Spleen (tissue), 11 donors: ENCODE results near the gene KANK2. TPM values are rescaled to one million over a fixed set of nuclear protein-coding genes. Genes with fewer than 3 reads are reported as not detected.
A peak's percentile ranks its signal among the peaks of the same experiment; 100 is the strongest.

Source experiments
- DNase-seq: peaks from one replicate; pipeline ENCODE4 v3.0.0-alpha.2; 2020
- H3K27ac ChIP-seq, 8 donors: fragments of 200-600 bp; sonication (generic) in 7 of 8; 1 replicate in 4 of 8; 2 replicates in 4 of 8; pipeline versions ENCODE4 v1.5.0 to v1.8.0; 2016 to 2021; ENCODE audit warnings: inconsistent platforms in 4 of 8, mild to moderate bottlenecking in 4 of 8, moderate library complexity in 1 of 8
- H3K27me3 ChIP-seq, 7 donors: fragments of 200-600 bp; sonication (generic) in 6 of 7; replicated peaks in 1 of 7; 1 replicate in 4 of 7; 2 replicates in 3 of 7; pipeline versions ENCODE4 v1.5.0 to v1.8.0; 2016 to 2021; ENCODE audit warnings: inconsistent platforms in 3 of 7, mild to moderate bottlenecking in 1 of 7
- H3K36me3 ChIP-seq, 6 donors: fragments of 200-600 bp; sonication (generic) in 5 of 6; 1 replicate in 4 of 6; 2 replicates in 2 of 6; pipeline versions ENCODE4 v1.5.0 to v1.8.0; 2016 to 2021; ENCODE audit warnings: inconsistent platforms in 2 of 6
- H3K4me1 ChIP-seq, 6 donors: fragments of 200-600 bp; sonication (generic) in 5 of 6; 1 replicate in 3 of 6; 2 replicates in 3 of 6; pipeline versions ENCODE4 v1.5.0 to v1.8.0; 2016 to 2021; ENCODE audit warnings: inconsistent platforms in 3 of 6
- H3K4me3 ChIP-seq, 8 donors: fragments of 200-600 bp; sonication (generic) in 7 of 8; 1 replicate in 4 of 8; 2 replicates in 4 of 8; pipeline versions ENCODE4 v1.5.0 to v1.8.0; 2016 to 2021; ENCODE audit warnings: inconsistent platforms in 4 of 8, mild to moderate bottlenecking in 4 of 8, moderate library complexity in 2 of 8
- H3K9me3 ChIP-seq, 8 donors: fragments of 200-600 bp; sonication (generic) in 7 of 8; 1 replicate in 4 of 8; 2 replicates in 4 of 8; pipeline versions ENCODE4 v1.5.0 to v1.8.0; 2016 to 2021; ENCODE audit warnings: inconsistent platforms in 4 of 8
- CTCF ChIP-seq, 11 experiments: fragments of 200-600 bp in 7 of 11; fragments of 450-650 bp in 4 of 11; sonication (generic) in 4 of 11; IDR thresholded peaks in 8 of 11; conservative IDR thresholded peaks in 3 of 11; 1 replicate in 7 of 11; 2 replicates in 4 of 11; pipeline versions ENCODE4 v1.4.0 to v1.8.0; 2016 to 2021; ENCODE audit warnings: antibody characterized with exemption in 11 of 11, inconsistent platforms in 4 of 11, mild to moderate bottlenecking in 1 of 11
- POLR2A ChIP-seq, 3 donors: fragments of 450-650 bp; IDR thresholded peaks; one replicate each; pipeline ENCODE4 v1.5.1; 2017; ENCODE audit warnings: antibody characterized with exemption in 3 of 3, mild to moderate bottlenecking in 1 of 3
- POLR2AphosphoS5 ChIP-seq, 3 donors: sonication (generic); formaldehyde crosslinking; IDR thresholded peaks; one replicate each; pipeline ENCODE4 v1.5.1; 2017; ENCODE audit warnings: antibody characterized with exemption in 3 of 3
- WGBS, 5 donors: extraction: QIAGEN DNeasy Blood & Tissue Kit in 3 of 5; methylation state at CpG; one replicate each; pipeline versions ENCODE4 v1.1.5 to v1.1.7; 2013 to 2018; 5-methylcytosine and 5-hydroxymethylcytosine counted together
- intact Hi-C: fragments of 100-400 bp; cut with DNase I; formaldehyde crosslinking; loops from one replicate; pipeline ENCODE4 v1.15.0; 2023; ENCODE audit warnings: low total_unique reads
- polyA plus RNA-seq, 3 donors: library from polyadenylated mRNA; stranded (reverse); fragments of 200-250 nt; gene quantifications; one replicate each; pipeline ENCODE4 v1.2.1, GENCODE V29; 2013
- total RNA-seq, 7 donors: library from RNA; depleted of rRNA in 3 of 7; stranded (reverse); fragments of >200 nt in 3 of 7; fragmentation: NEBNext Ultra II Directional in 4 of 7; extraction: Animal tissue kit (Norgen Biotek cat#: 25700) in 4 of 7; gene quantifications; one replicate each; pipeline versions ENCODE4 v1.1.0 to v1.2.1, GENCODE V29; 2016 to 2021
- donor health status: healthy with polysubstance abuse.
- donor health status: DM: no; HTN: no; CAD: no; lungs with moderate emphysema.
- donor health status: DM: no; HTN: no; CAD: no.
- donor health status: Bipolar disorder and iron deficiency.
- donor health status: healthy.
- donor health status: DM: no; HTN: no; CAD: no.
- donor health status: DM: yes; HTN: yes; CAD: no.

Gene KANK2
- total and polyA plus RNA-seq, 10 donors, result 16.3 to 144 (median 84.5) TPM

- Histone ChIP-seq H3K27ac (peak overlapping the region in 5 of 8 donors; percentile 56 to 85 (median 61)), H3K4me3 (peak overlapping the region in 4 of 8 donors; percentile 71 to 91 (median 76)), H3K27me3 (peaks cover 0 to 28% (median 4%) of the 10 kb centered on the region in 7 donors), H3K36me3 (peaks cover 0 to 37% (median 0%) of the 10 kb centered on the region in 6 donors), H3K4me1 (peaks cover 12 to 92% (median 50%) of the 10 kb centered on the region in 6 donors), H3K9me3 (peaks cover 0 to 5% (median 0%) of the 10 kb centered on the region in 8 donors)
- TF ChIP-seq CTCF (IDR thresholded peaks at IDR 0.05 in 8 of 11, conservative IDR thresholded peaks at IDR 0.05 in 3 of 11) (no peak), POLR2A (IDR thresholded peaks at IDR 0.05) (no peak), POLR2AphosphoS5 (IDR thresholded peaks at IDR 0.05) (no peak)
- intact Hi-C loops, result no loop called here
- DNase-seq, result no peak
- 77 to 87% (median 84%) methylated on average over 8 of the region's 8 CpGs for WGBS, 5 donors
These were observed 3.2 kb downstream of the KANK2 start for GRCh38 chr19:11194173-11194572.

- intact Hi-C loops, result no loop called here
- WGBS, 5 donors, result 92 to 94% (median 93%) methylated on average over 37 to 68 of the region's 68 CpGs
- DNase-seq, result no peak
These were observed 4.1 kb downstream of the KANK2 start for GRCh38 chr19:11192957-11193939.

GRCh38 chr19:11191934-11192333 is 5.4 kb downstream of the KANK2 start:
- no peak for DNase-seq
- H3K4me1 ChIP-seq, result peaks cover 4 to 92% (median 40%) of the 10 kb centered on the region in 6 donors
- TF ChIP-seq POLR2AphosphoS5 (IDR thresholded peaks at IDR 0.05) (no peak), CTCF (IDR thresholded peaks at IDR 0.05 in 8 of 11, conservative IDR thresholded peaks at IDR 0.05 in 3 of 11) (no peak), POLR2A (IDR thresholded peaks at IDR 0.05) (no peak)
- peaks cover 0 to 45% (median 0%) of the 10 kb centered on the region in 6 donors for H3K36me3 ChIP-seq
- 52 to 70% (median 65%) methylated on average over 5 of the region's 5 CpGs for WGBS, 5 donors
- H3K27ac ChIP-seq, result peak overlapping the region in 6 of 8 donors; percentile 39 to 70 (median 52)
- H3K4me3 ChIP-seq, result no peak overlapping the region
- H3K27me3 ChIP-seq, result peaks cover 0 to 26% (median 3%) of the 10 kb centered on the region in 7 donors
- intact Hi-C loops, result no loop called here
- H3K9me3 ChIP-seq, result peaks cover 0 to 5% (median 0%) of the 10 kb centered on the region in 8 donors

More at GRCh38 chr19:11192957-11193939, 4.1 kb downstream of the KANK2 start:
- Histone ChIP-seq H3K4me3 (peak overlapping the region in 2 of 8 donors; percentile 77 to 91), H3K27ac (peak overlapping the region in 5 of 8 donors; percentile 20 to 85 (median 61)), H3K27me3 (peaks cover 0 to 28% (median 4%) of the 10 kb centered on the region in 7 donors), H3K4me1 (peaks cover 10 to 93% (median 47%) of the 10 kb centered on the region in 6 donors), H3K9me3 (peaks cover 0 to 5% (median 0%) of the 10 kb centered on the region in 8 donors), H3K36me3 (peaks cover 0 to 37% (median 0%) of the 10 kb centered on the region in 6 donors)
- TF ChIP-seq POLR2AphosphoS5 (IDR thresholded peaks at IDR 0.05) (peak in 2 of 3 donors; percentile 14 to 32), CTCF (IDR thresholded peaks at IDR 0.05 in 8 of 11, conservative IDR thresholded peaks at IDR 0.05 in 3 of 11) (no peak)
